Stomach (tissue), 9 donors: ENCODE measurements around the gene BTG4. TPM values are rescaled to one million over a fixed set of nuclear protein-coding genes. Genes with fewer than 3 reads are reported as not detected.

Experiments
- DNase-seq, 2 donors: peaks; one replicate each; pipeline versions ENCODE4 v3.0.0 to v3.0.0-alpha.2; 2013 to 2019
- H3K27ac ChIP-seq, 5 donors: fragments of 200-600 bp in 4 of 5; sonication (generic) in 4 of 5; one replicate each; pipeline ENCODE4 v1.5.1; 2013 to 2019; ENCODE audit warnings: mild to moderate bottlenecking in 1 of 5, moderate library complexity in 1 of 5
- H3K27me3 ChIP-seq, 3 donors: fragments of 200-600 bp; sonication (generic); one replicate each; pipeline ENCODE4 v1.5.1; 2017 to 2019; ENCODE audit warnings: mixed run types in 1 of 3
- H3K36me3 ChIP-seq, 4 donors: fragments of 200-600 bp; sonication (generic); 1 replicate in 3 of 4; 2 replicates in 1 of 4; pipeline ENCODE4 v1.5.1; 2016 to 2019
- H3K4me1 ChIP-seq, 4 donors: fragments of 200-600 bp; sonication (generic); one replicate each; pipeline ENCODE4 v1.5.1; 2016 to 2019
- H3K4me3 ChIP-seq, 4 donors: fragments of 200-600 bp; sonication (generic) in 3 of 4; one replicate each; pipeline ENCODE4 v1.5.1; 2016 to 2019; ENCODE audit warnings: mild to moderate bottlenecking in 1 of 4
- H3K9me3 ChIP-seq, 4 donors: fragments of 200-600 bp; sonication (generic); one replicate each; pipeline ENCODE4 v1.5.1; 2016 to 2019
- EP300 ChIP-seq: sonication (generic); formaldehyde crosslinking; IDR thresholded peaks from one replicate; pipeline ENCODE4 v1.6.1; 2017; ENCODE audit warnings: antibody characterized with exemption
- POLR2A ChIP-seq, 4 donors: fragments of 450-650 bp; IDR thresholded peaks; one replicate each; pipeline ENCODE4 v1.6.1; 2016; ENCODE audit warnings: antibody characterized with exemption in 4 of 4, control low read depth in 2 of 4, mild to moderate bottlenecking in 1 of 4, moderate library complexity in 1 of 4
- POLR2AphosphoS5 ChIP-seq, 3 donors: sonication (generic); formaldehyde crosslinking; IDR thresholded peaks; one replicate each; pipeline ENCODE4 v1.6.1; 2016; ENCODE audit warnings: antibody characterized with exemption in 3 of 3
- WGBS, 5 donors: extraction: QIAGEN DNeasy Blood & Tissue Kit in 3 of 5; methylation state at CpG; one replicate each; pipeline versions ENCODE4 v1.1.5 to v1.1.7; 2013 to 2018; 5-methylcytosine and 5-hydroxymethylcytosine counted together
- intact Hi-C: fragments of 100-400 bp; cut with DNase I; formaldehyde crosslinking; loops from one replicate; pipeline ENCODE4 v1.15.1; 2023; ENCODE audit warnings: low total_unique reads
- polyA plus RNA-seq, 3 donors: library from polyadenylated mRNA; stranded (reverse); fragments of 200-250 nt; gene quantifications; one replicate each; pipeline ENCODE4 v1.2.3, GENCODE V29; 2013
- total RNA-seq, 5 donors: library from RNA; depleted of rRNA; stranded (reverse); fragments of >200 nt; gene quantifications; one replicate each; pipeline versions ENCODE4 v1.1.0 to v1.2.3, GENCODE V29; 2014 to 2016
- TF ChIP-seq, protein P1 (sequence below), 7 experiments: fragments of 450-650 bp in 4 of 7; fragments of 200-600 bp in 3 of 7; sonication (generic) in 3 of 7; IDR thresholded peaks; one replicate each; pipeline ENCODE4 v1.5.1; 2016 to 2019; ENCODE audit warnings: antibody characterized with exemption in 7 of 7, control low read depth in 2 of 7, mild to moderate bottlenecking in 1 of 7
- donor health status: healthy with polysubstance abuse.
- donor health status: Bipolar disorder and iron deficiency.
- donor health status: healthy.

Gene BTG4
- total and polyA plus RNA-seq, 8 donors: not detected

DNA sequence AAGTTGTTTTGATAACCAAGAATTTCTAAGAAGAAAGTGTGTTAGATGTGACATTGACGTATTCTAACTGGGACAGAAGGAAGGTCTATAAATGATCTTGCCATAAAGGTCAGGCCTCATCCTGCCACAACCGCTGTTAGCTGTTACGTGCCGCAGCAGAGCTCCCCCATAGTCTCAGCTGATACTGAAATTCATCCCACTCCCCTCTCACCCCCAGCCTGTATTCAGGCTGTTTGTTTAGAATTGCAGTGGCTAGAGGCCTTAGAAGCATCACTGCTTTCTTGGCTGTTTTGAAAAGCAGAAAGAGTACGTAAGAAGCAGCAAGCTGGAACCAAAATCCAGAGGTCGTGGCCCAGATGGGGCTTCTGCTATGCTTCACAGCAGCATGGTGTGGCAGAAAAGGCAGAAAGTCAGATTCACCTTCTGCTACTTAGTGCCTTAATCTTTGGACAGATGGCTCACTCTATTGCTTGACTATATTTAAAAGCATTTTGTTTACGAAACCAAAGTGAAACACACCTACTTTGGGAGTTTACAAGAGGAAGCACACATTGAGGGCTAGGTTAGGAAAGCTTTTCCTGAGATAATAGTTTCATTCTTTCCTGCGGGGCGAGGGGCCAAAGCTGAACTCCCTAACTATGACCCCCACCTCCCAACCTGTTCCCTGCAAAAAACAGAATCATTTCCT, 27.4 kb upstream of the BTG4 start:
- intact Hi-C loops: no loop called here

DNA sequence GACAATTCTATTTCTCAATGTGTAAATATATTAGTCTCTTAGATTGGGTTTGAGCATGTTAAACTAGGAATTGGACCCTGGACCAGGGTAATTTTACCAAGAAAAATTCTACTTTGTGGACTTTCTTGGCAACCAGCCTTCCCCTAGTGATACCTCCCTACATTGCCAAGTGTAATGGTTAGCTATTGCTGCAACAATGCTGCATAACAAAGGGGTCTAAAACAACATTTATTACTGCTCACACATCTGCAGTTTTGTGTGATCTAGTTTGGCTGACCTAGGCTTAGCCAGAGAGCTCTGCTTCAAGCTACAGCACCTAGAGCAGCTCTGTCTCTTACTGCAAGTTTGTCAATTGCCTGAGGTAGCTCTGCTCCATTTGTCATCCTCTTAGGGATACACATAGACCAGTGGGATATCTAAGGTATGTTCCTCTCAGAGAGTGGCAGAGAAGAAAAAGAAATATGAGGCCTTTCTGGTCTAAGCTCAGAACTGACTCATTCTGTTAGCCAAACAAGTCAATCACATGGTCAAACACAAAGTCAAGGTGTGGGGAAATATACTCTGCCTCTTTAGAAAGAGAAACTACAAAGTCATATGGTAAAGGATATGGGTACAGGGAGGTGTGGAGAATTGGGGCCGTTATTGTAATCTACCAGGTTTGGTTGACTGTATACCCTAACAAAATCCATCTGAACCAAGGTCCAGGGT, 26.4 kb upstream of the BTG4 start:
- H3K4me1 ChIP-seq: peaks cover 11 to 44% (median 27%) of the 10 kb centered on the region in 4 donors
- intact Hi-C loops: no loop called here
- TF ChIP-seq POLR2A (IDR thresholded peaks at IDR 0.05) (no peak), EP300 (no peak), POLR2AphosphoS5 (IDR thresholded peaks at IDR 0.05) (peak in 1 of 3 donors; percentile 6)
- TF ChIP-seq, protein P1, sequence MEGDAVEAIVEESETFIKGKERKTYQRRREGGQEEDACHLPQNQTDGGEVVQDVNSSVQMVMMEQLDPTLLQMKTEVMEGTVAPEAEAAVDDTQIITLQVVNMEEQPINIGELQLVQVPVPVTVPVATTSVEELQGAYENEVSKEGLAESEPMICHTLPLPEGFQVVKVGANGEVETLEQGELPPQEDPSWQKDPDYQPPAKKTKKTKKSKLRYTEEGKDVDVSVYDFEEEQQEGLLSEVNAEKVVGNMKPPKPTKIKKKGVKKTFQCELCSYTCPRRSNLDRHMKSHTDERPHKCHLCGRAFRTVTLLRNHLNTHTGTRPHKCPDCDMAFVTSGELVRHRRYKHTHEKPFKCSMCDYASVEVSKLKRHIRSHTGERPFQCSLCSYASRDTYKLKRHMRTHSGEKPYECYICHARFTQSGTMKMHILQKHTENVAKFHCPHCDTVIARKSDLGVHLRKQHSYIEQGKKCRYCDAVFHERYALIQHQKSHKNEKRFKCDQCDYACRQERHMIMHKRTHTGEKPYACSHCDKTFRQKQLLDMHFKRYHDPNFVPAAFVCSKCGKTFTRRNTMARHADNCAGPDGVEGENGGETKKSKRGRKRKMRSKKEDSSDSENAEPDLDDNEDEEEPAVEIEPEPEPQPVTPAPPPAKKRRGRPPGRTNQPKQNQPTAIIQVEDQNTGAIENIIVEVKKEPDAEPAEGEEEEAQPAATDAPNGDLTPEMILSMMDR (IDR thresholded peaks at IDR 0.05): no peak
- WGBS, 5 donors: 48 to 83% (median 67%) methylated on average over 1 of the region's 1 CpG
- peaks cover 0 to 38% (median 20%) of the 10 kb centered on the region in 3 donors for H3K27me3 ChIP-seq
- H3K9me3 ChIP-seq: no peaks in the 10 kb centered on the region
- no peaks in the 10 kb centered on the region for H3K36me3 ChIP-seq
- H3K4me3 ChIP-seq: no peak overlapping the region
- peak in 1 of 2 donors; percentile 29 for DNase-seq
- peak overlapping the region in 1 of 5 donors; percentile 91 for H3K27ac ChIP-seq

More for the DNA sequence above, 27.4 kb upstream of the BTG4 start:
- DNase-seq: peak in 1 of 2 donors; percentile 30
- WGBS, 5 donors: 73 to 88% (median 82%) methylated on average over 9 of the region's 9 CpGs
- Histone ChIP-seq H3K4me3 (peak overlapping the region; percentile 55 to 72 (median 62)), H3K36me3 (peaks cover 0 to 7% (median 0%) of the 10 kb centered on the region in 4 donors), H3K27ac (peak overlapping the region in 4 of 5 donors; percentile 70 to 91 (median 84)), H3K27me3 (peaks cover 0 to 38% (median 20%) of the 10 kb centered on the region in 3 donors), H3K4me1 (peaks cover 11 to 44% (median 27%) of the 10 kb centered on the region in 4 donors), H3K9me3 (no peaks in the 10 kb centered on the region)
- TF ChIP-seq, protein P1 (IDR thresholded peaks at IDR 0.05): no peak
- TF ChIP-seq POLR2A (IDR thresholded peaks at IDR 0.05): no peak
- no peak for TF ChIP-seq EP300
- no peak for TF ChIP-seq POLR2AphosphoS5 (IDR thresholded peaks at IDR 0.05)

DNA sequence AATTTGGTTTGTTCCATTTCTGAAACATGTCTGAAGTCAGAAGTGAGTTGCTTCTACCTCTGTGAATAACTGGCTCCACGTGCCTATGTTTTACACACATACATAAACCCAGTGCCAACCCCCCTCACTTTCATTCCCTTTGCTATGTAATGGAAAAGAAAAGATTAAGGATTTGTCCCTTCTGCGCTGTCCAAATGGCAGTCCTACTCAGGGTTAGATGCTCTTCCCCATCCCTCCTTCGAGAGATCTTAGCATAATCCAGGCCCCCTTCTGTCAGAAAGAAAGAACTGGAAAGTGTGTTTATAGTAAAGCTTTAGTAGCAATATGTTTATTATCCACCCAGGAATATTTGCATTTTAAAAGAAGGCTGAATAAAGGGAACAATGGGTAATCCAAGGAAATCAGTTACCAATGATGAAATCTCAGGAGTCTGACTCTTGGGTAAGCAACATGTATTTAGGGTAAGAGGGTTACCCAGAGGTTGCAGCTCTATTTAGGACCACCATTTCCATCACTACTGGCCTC, 25.2 kb upstream of the BTG4 start:
- H3K4me1 ChIP-seq: peaks cover 11 to 37% (median 26%) of the 10 kb centered on the region in 4 donors
- intact Hi-C loops: no loop called here
- TF ChIP-seq POLR2AphosphoS5 (IDR thresholded peaks at IDR 0.05) (no peak), POLR2A (IDR thresholded peaks at IDR 0.05) (no peak), EP300 (no peak)
- TF ChIP-seq, protein P1 (IDR thresholded peaks at IDR 0.05): no peak
- H3K36me3 ChIP-seq: no peaks in the 10 kb centered on the region
- H3K27ac ChIP-seq: no peak overlapping the region
- WGBS, 5 donors: 80 to 86% (median 83%) methylated on average over 3 of the region's 3 CpGs
- no peak overlapping the region for H3K4me3 ChIP-seq
- no peaks in the 10 kb centered on the region for H3K9me3 ChIP-seq
- no peak for DNase-seq
- H3K27me3 ChIP-seq: peaks cover 0 to 36% (median 20%) of the 10 kb centered on the region in 3 donors

DNA sequence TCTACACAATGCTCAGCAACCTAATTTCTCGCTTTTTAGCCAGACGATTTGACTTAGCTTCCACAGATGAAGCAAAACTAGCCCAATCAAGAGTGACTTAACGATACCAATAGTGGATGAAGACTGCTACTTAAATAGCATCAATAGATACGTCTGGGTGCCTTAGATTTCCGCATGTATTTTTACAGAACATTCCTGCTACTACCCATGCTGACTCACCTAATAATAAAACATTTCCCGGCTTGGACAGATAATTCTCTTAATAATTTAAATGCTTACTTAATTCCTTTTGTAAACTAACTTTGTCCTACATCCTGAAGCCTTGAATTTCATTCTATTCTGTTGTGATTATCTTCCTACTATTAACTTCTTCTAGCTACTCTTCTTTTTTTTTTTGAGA, 23.1 kb upstream of the BTG4 start:
- Histone ChIP-seq H3K27ac (no peak overlapping the region), H3K36me3 (no peaks in the 10 kb centered on the region), H3K4me1 (peaks cover 3 to 16% (median 9%) of the 10 kb centered on the region in 4 donors), H3K9me3 (no peaks in the 10 kb centered on the region), H3K4me3 (no peak overlapping the region), H3K27me3 (peaks cover 0 to 15% (median 8%) of the 10 kb centered on the region in 3 donors)
- no peak for TF ChIP-seq EP300
- no peak for TF ChIP-seq POLR2A (IDR thresholded peaks at IDR 0.05)
- intact Hi-C loops: no loop called here
- WGBS, 5 donors: 62 to 72% (median 68%) methylated on average over 6 of the region's 6 CpGs
- DNase-seq: no peak
